ENCODE data around the gene LAMB4.

The LAMB4 gene

GRCh38 chr7:108146070-108146842 lies 16.1 kb upstream of the LAMB4 start:
- Histone ChIP-seq H3K4me2 (ENCODE audit: low read length) (no peak overlapping the region), H3K4me1 (ENCODE audit: control insufficient read depth, low read length) (no peaks in the 10 kb centered on the region), H3K36me3 (ENCODE audit: control insufficient read depth, low read length) (no peaks in the 10 kb centered on the region), H3K79me2 (ENCODE audit: control insufficient read depth, low read length) (no peaks in the 10 kb centered on the region), H3K27ac (ENCODE audit: low read depth, low read length) (no peak overlapping the region), H3F3A (ENCODE audit: control insufficient read depth, insufficient read depth) (no peaks in the 10 kb centered on the region), H3K27me3 (ENCODE audit: control insufficient read depth, low read length) (peaks cover 34% of the 10 kb centered on the region), H3K9me2 (replicated peaks; ENCODE audit: control insufficient read depth, low read length) (no peaks in the 10 kb centered on the region), H3K9me3 (ENCODE audit: control insufficient read depth, insufficient read depth, low read length) (no peaks in the 10 kb centered on the region), H4K20me1 (ENCODE audit: control insufficient read depth, insufficient read depth, low read depth, low read length) (no peaks in the 10 kb centered on the region), H3K4me3 (ENCODE audit: low read length) (no peak overlapping the region)
- TF ChIP-seq EZH2phosphoT487 (IDR thresholded peaks at IDR 0.05; ENCODE audit: borderline replicate concordance, low read length) (no peak), CTCF (IDR thresholded peaks at IDR 0.05; ENCODE audit: low read depth, low read length, poor library complexity, severe bottlenecking) (peak; percentile 94)

GRCh38 chr7:108145401-108145800 lies 15.2 kb upstream of the LAMB4 start:
- Histone ChIP-seq H3K4me1 (ENCODE audit: control insufficient read depth, low read length) (no peaks in the 10 kb centered on the region), H3K4me2 (ENCODE audit: low read length) (no peak overlapping the region)
- no peak for TF ChIP-seq EZH2phosphoT487 (IDR thresholded peaks at IDR 0.05; ENCODE audit: borderline replicate concordance, low read length)
- TF ChIP-seq CTCF (IDR thresholded peaks at IDR 0.05; ENCODE audit: low read depth, low read length, poor library complexity, severe bottlenecking): no peak

GRCh38 chr7:108144931-108145330 lies 14.8 kb upstream of the LAMB4 start:
- no peaks in the 10 kb centered on the region for H3F3A ChIP-seq (ENCODE audit: control insufficient read depth, insufficient read depth)
- H3K27me3 ChIP-seq (ENCODE audit: control insufficient read depth, low read length): peaks cover 30% of the 10 kb centered on the region
- H3K36me3 ChIP-seq (ENCODE audit: control insufficient read depth, low read length): no peaks in the 10 kb centered on the region
- H3K79me2 ChIP-seq (ENCODE audit: control insufficient read depth, low read length): no peaks in the 10 kb centered on the region
- H3K4me3 ChIP-seq (ENCODE audit: low read length): no peak overlapping the region
- no peak overlapping the region for H3K27ac ChIP-seq (ENCODE audit: low read depth, low read length)
- H3K4me1 ChIP-seq (ENCODE audit: control insufficient read depth, low read length): no peaks in the 10 kb centered on the region
- no peaks in the 10 kb centered on the region for H4K20me1 ChIP-seq (ENCODE audit: control insufficient read depth, insufficient read depth, low read depth, low read length)
- H3K9me3 ChIP-seq (ENCODE audit: control insufficient read depth, insufficient read depth, low read length): no peaks in the 10 kb centered on the region
- TF ChIP-seq CTCF (IDR thresholded peaks at IDR 0.05; ENCODE audit: low read depth, low read length, poor library complexity, severe bottlenecking) (no peak), EZH2phosphoT487 (IDR thresholded peaks at IDR 0.05; ENCODE audit: borderline replicate concordance, low read length) (no peak)
- H3K9me2 ChIP-seq (replicated peaks; ENCODE audit: control insufficient read depth, low read length): no peaks in the 10 kb centered on the region
- H3K4me2 ChIP-seq (ENCODE audit: low read length): no peak overlapping the region

More at GRCh38 chr7:108145401-108145800, 15.2 kb upstream of the LAMB4 start:
- H3K79me2 ChIP-seq (ENCODE audit: control insufficient read depth, low read length): no peaks in the 10 kb centered on the region
- peaks cover 33% of the 10 kb centered on the region for H3K27me3 ChIP-seq (ENCODE audit: control insufficient read depth, low read length)
- H3F3A ChIP-seq (ENCODE audit: control insufficient read depth, insufficient read depth): no peaks in the 10 kb centered on the region
- no peak overlapping the region for H3K27ac ChIP-seq (ENCODE audit: low read depth, low read length)
- no peak overlapping the region for H3K4me3 ChIP-seq (ENCODE audit: low read length)
- no peaks in the 10 kb centered on the region for H3K9me3 ChIP-seq (ENCODE audit: control insufficient read depth, insufficient read depth, low read length)
- no peaks in the 10 kb centered on the region for H3K9me2 ChIP-seq (replicated peaks; ENCODE audit: control insufficient read depth, low read length)
- no peaks in the 10 kb centered on the region for H4K20me1 ChIP-seq (ENCODE audit: control insufficient read depth, insufficient read depth, low read depth, low read length)
- no peaks in the 10 kb centered on the region for H3K36me3 ChIP-seq (ENCODE audit: control insufficient read depth, low read length)
